K562 (cell line): ENCODE measurements around the gene TMEM139. TPM values are rescaled to one million over a fixed set of nuclear protein-coding genes. Genes with fewer than 3 reads are reported as not detected.

Experiments
- ADNP ChIP-seq: fragments of 200-800 bp; sonication (Bioruptor generic); IDR thresholded peaks from 2 replicates; pipeline ENCODE4 v1.6.1; 2016; ENCODE audit warnings: missing genetic modification characterization, missing compliant biosample characterization
- ARID1B ChIP-seq: fragments of 450-650 bp; IDR thresholded peaks from 2 replicates; pipeline ENCODE4 v1.6.1; 2016; ENCODE audit warnings: antibody characterized with exemption, mild to moderate bottlenecking, inconsistent platforms
- CREB3 ChIP-seq: fragments of 450-650 bp; conservative IDR thresholded peaks from 2 replicates; pipeline ENCODE4 v1.6.1; 2016; ENCODE audit warnings: missing genetic modification characterization, low read depth, mild to moderate bottlenecking, missing compliant biosample characterization, moderate library complexity
- DPF2 ChIP-seq: fragments of 450-650 bp; IDR thresholded peaks from 2 replicates; pipeline ENCODE4 v1.6.1; 2016
- ETV5 ChIP-seq: sonication (generic); formaldehyde crosslinking; IDR thresholded peaks from 2 replicates; pipeline ENCODE4 v1.4.0; 2020; ENCODE audit warnings: low read depth, mild to moderate bottlenecking, missing genetic modification reagents
- FOXA3 ChIP-seq, 2 experiments: fragments of 450-650 bp in 1 of 2; sonication (generic) in 1 of 2; formaldehyde crosslinking; IDR thresholded peaks in 1 of 2; conservative IDR thresholded peaks in 1 of 2; 2 replicates each; pipeline versions ENCODE4 v1.4.0 to v1.8.0; 2020 to 2022; ENCODE audit warnings: mild to moderate bottlenecking in 2 of 2, missing genetic modification reagents in 1 of 2
- FOXM1 ChIP-seq, 2 experiments: fragments of 450-650 bp in 1 of 2; sonication (generic) in 1 of 2; formaldehyde crosslinking in 1 of 2; IDR thresholded peaks; 2 replicates each; pipeline versions ENCODE4 v1.6.1 to v1.9.0; 2017 to 2022; ENCODE audit warnings: low read depth in 2 of 2, mild to moderate bottlenecking in 2 of 2, missing genetic modification reagents in 1 of 2, moderate library complexity in 1 of 2
- GTF2E2 ChIP-seq: fragments of 200-800 bp; sonication (Bioruptor generic); IDR thresholded peaks from 2 replicates; pipeline ENCODE4 v1.6.1; 2016; ENCODE audit warnings: missing genetic modification characterization, missing compliant biosample characterization
- HMBOX1 ChIP-seq: sonication (generic); IDR thresholded peaks from 2 replicates; pipeline ENCODE4 v1.6.1; 2016
- MBD1 ChIP-seq: fragments of 250-450 bp; sonication (Bioruptor Pico); IDR thresholded peaks from 2 replicates; pipeline ENCODE4 v1.8.0; 2022; ENCODE audit warnings: inconsistent platforms
- MECOM ChIP-seq: fragments of 250-450 bp; sonication (Bioruptor Pico); IDR thresholded peaks from 2 replicates; pipeline ENCODE4 v1.8.0; 2022; ENCODE audit warnings: inconsistent platforms
- POLR2B ChIP-seq: fragments of 450-650 bp; IDR thresholded peaks from 2 replicates; pipeline ENCODE4 v1.6.1; 2018; ENCODE audit warnings: low read depth; ENCODE audit not compliant: partially characterized antibody
- SMARCE1 ChIP-seq: fragments of 450-650 bp; IDR thresholded peaks from 2 replicates; pipeline ENCODE4 v1.7.1; 2016; ENCODE audit warnings: mild to moderate bottlenecking
- SNIP1 ChIP-seq: fragments of 450-650 bp; IDR thresholded peaks from 2 replicates; pipeline ENCODE4 v1.7.1; 2017; ENCODE audit warnings: low read depth, mild to moderate bottlenecking
- TAL1 ChIP-seq: fragments of 450-650 bp; IDR thresholded peaks from 2 replicates; pipeline ENCODE4 v1.6.1; 2016; ENCODE audit warnings: mild to moderate bottlenecking
- ZNF212 ChIP-seq: fragments of 450-650 bp; formaldehyde crosslinking; IDR thresholded peaks from 2 replicates; pipeline ENCODE4 v1.4.0; 2020; ENCODE audit warnings: mild to moderate bottlenecking
- ZNF395 ChIP-seq: fragments of 200-800 bp; sonication (Bioruptor generic); IDR thresholded peaks from 2 replicates; pipeline ENCODE4 v1.6.1; 2017; ENCODE audit warnings: missing genetic modification characterization, missing compliant biosample characterization
- ZNF609 ChIP-seq: sonication (generic); formaldehyde crosslinking; IDR thresholded peaks from 2 replicates; pipeline ENCODE4 v1.8.1; 2023; ENCODE audit warnings: missing genetic modification reagents, mild to moderate bottlenecking, borderline replicate concordance
- ZNF778 ChIP-seq: fragments of 450-650 bp; formaldehyde crosslinking; IDR thresholded peaks from 2 replicates; pipeline ENCODE4 v1.4.0; 2020; ENCODE audit warnings: mild to moderate bottlenecking, moderate library complexity
- polyA plus RNA-seq, 8 experiments: library from polyadenylated mRNA; depleted of rRNA in 4 of 8; stranded (reverse) in 5 of 8; unstranded in 3 of 8; fragments of >200 nt; fragmentation: Nextera tagmentation in 2 of 8; fragmentation: Illumina TruSeq in 1 of 8; extraction: Ambion mirVana in 2 of 8; extraction: Trizol in 1 of 8; gene quantifications; 2 replicates each; pipeline versions ENCODE4 v1.2.1 to v1.2.3, GENCODE V29; 2011 to 2014; ENCODE audit warnings: inconsistent platforms in 1 of 8, missing spikeins in 1 of 8
- total RNA-seq, 7 experiments: library from RNA; depleted of rRNA in 6 of 7; stranded (reverse); fragments of >200 nt in 6 of 7; fragmentation: Illumina TruSeq in 2 of 7; extraction: Trizol in 2 of 7; gene quantifications; 2 replicates each; pipeline versions ENCODE4 v1.2.1 to v1.2.3, GENCODE V29; 2011 to 2021; ENCODE audit warnings: low replicate concordance in 1 of 7

Gene TMEM139
- total and polyA plus RNA-seq, 9 of the 15 experiments (the other 6 are each of a cell fraction or from before 2014, with no cell fraction given), result 0.27 to 1.8 (median 0.79) TPM

GRCh38 chr7:143258831-143259230, 25.9 kb upstream of the TMEM139 start (continued):
- TF ChIP-seq ARID1B (0 out of 2 replicates have a peak, but pooled peaks have one; percentile 13), MBD1 (CRISPR knock-in tag) (no peak), HMBOX1 (peak; percentile 72; the same call in 1 of the 2 replicates), SMARCE1 (no peak), ZNF395 (CRISPR knock-in tag) (0 out of 2 replicates have a peak, but pooled peaks have one; percentile 22), MECOM (CRISPR knock-in tag) (no peak), SNIP1 (no peak), ETV5 (CRISPR knock-in tag) (no peak), DPF2 (0 out of 2 replicates have a peak, but pooled peaks have one; percentile 20), ADNP (tag) (0 out of 2 replicates have a peak, but pooled peaks have one; percentile 36), FOXA3 (CRISPR knock-in tag; conservative IDR thresholded peaks at IDR 0.05 in 1 of 2, IDR thresholded peaks at IDR 0.05 in 1 of 2) (peak in 1 of 2 experiments; percentile 68; a peak in 2 of 4 replicates), ZNF212 (CRISPR knock-in tag) (no peak), POLR2B (no peak), TAL1 (no peak), FOXM1 (IDR thresholded peaks at IDR 0.05; ENCODE audit: low read depth) (peak; percentile 53; the same call in 1 of the 2 replicates), FOXM1 (CRISPR knock-in tag; IDR thresholded peaks at IDR 0.05; ENCODE audit: low read depth) (no peak), GTF2E2 (tag) (no peak), ZNF609 (CRISPR knock-in tag) (no peak), CREB3 (0 out of 2 replicates have a peak, but pooled peaks have one; percentile 29), ZNF778 (CRISPR knock-in tag) (no peak)
